HG02798 (cell line): ENCODE results near the gene PDE6B.
"Not testable (repeated sequence)": the region's sequence is repeated elsewhere in the genome, so short reads cannot be mapped to it uniquely, and the experiment has no call there.

ENCODE experiments used
- ATAC-seq: cut with Tn5 transposase; IDR thresholded peaks from one replicate; pipeline ENCODE4 v1.9.1; 2021; ENCODE audit warnings: mild to moderate bottlenecking; ENCODE audit not compliant: unreplicated experiment, poor library complexity

The PDE6B gene

DNA sequence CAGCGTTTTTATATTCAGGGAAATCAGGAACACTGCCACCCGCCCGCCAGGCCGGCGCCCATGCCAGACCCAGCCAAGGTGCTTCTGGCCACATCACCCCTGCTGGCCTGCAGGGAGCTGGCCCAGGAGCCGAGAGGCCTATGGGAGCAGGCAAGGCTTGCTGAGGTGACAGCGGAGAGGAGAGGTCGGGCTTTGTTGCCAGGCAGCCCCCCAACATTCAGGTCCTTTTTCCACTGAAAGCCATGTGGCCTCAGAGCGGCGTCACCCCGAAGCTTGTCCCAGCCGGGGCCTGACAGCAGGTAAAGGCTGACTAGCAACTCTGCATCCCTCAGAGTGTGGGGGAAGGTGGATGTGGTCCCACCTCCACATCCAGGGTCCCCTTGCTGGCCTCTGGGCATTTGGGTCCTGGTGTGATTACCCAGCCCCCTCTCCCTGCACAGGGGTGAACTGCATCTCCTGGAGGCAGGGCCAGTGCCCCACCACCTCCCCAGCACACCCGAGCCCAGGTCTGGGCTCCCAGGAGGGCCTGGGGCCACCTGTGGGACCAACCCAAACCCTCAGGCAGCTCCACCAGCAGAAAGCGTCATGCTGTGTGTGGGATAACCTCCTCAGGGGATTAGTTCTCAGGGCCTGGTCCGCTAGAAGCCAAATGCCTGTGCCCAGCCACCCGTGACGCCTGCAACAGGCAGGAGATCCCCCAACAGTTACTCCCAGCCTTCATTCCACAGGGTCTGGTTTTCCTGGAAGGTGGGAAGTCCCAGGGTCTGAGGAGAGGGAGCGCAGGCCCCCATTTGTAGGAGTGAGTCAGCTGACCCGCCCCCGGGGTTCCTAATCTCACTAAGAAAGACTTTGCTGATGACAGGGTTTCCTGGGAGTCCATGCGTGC is at the start of gene PDE6B:
PDE6B (plus strand) TSS at position 869 of the 886 bp plus-strand sequence. CDS start 54 bp downstream, outside the sequence.
- ATAC-seq, result no peak

DNA sequence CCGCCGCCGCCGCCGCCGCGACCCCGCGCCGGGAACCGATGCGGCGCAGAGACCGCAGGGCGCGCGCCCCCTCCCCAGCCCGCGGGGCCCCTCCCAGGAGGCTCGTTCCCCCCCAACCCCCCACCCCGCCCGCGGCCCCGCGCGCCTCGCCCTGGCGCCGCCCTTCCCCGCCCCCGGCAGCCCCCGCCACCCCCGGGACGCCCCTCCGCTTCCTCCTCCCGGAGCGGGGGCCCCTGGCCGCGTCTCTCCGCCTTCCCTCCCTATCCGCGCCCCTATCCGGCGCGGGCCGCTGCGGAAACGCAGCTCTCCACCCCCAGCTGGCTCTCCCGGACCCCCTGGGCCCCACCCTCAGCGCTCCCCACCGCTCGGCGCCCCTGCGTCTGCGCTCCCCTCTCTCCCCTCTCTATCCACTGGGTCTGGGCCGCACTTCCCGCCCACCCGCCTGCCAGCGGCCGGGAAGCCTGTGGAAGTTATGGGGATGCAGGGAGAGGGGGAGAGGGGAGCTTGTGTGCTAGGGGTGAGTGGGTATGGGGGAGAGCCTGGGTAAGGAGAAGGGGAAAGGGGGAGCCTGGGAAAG is 49.0 kb upstream of the PDE6B start, which contains the start of gene TMEM271:
TMEM271 (minus strand) TSS at position 51 of the 577 bp plus-strand sequence. CDS start 233 bp downstream, outside the sequence.
- no peak for ATAC-seq

DNA sequence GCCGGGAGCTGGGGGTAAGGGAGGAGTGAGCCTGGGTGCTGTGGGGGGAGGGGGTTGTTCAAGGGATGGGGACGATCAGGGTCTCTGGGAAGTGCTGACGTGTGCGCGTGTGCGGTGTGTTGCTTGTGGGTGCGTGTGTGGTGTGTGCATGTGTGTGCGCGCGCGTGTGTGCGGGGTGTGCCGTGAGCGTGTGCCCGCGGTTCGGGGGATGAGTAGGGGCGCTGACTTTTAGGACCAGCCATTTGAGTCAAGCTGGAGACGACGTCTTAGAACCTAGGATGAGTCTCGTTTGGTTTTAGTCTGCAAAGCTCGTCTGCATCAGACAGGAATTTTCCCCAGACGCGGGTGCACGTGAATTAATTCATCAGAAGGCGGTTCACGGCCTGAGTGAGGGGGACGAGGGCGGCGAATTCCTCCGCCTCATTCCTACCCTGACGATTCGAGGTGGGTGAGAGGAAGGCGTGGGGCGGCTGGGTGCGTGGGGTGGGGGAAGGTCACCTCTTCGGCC is 48.3 kb upstream of the PDE6B start:
- ATAC-seq, result no peak

DNA sequence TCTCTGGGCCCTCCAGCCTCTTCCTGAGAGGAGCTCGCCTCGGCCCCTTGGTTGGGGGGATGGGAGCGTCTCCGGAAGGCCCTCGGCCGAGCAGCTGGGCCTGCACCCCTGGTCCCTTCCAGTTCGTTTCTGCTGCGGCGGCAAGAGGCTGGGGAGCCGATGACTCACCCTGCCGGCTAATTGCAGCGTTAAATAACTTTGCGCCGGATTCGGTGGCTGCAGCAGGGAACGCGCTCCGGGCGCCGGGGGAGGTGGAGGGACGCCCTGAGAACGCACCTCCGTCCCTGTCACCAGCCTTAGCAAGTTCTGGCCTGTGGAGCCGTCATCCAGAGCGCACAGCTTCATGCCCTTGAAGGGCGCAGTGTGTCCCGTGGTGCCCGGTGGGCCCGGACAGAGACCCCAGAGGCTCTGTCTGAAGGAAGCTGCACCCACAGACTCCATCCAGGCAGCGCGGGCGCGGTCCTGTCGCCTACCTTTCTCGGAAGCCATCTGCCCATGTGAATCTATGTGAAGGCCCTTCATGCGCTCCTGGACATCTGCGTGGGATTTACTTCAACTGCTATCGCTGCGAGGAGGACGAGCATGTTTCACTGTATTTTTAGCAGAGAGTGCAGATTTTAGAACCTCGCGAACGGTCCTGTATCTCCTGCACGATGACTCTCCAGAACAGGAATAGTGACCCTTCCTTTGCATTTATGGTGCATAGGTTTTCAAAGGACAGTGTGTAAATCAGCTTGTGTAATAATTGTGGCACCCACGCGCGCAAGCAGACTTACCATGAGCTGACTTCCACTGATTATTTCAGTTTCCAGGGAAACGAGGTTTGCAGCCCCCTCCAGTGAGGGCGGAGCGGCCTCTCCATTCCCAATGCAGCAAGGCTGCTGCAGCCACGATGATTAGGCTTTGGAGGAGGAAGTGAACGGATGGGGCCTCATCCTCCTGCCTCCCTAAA is 47.6 kb upstream of the PDE6B start:
- ATAC-seq, result no peak

DNA sequence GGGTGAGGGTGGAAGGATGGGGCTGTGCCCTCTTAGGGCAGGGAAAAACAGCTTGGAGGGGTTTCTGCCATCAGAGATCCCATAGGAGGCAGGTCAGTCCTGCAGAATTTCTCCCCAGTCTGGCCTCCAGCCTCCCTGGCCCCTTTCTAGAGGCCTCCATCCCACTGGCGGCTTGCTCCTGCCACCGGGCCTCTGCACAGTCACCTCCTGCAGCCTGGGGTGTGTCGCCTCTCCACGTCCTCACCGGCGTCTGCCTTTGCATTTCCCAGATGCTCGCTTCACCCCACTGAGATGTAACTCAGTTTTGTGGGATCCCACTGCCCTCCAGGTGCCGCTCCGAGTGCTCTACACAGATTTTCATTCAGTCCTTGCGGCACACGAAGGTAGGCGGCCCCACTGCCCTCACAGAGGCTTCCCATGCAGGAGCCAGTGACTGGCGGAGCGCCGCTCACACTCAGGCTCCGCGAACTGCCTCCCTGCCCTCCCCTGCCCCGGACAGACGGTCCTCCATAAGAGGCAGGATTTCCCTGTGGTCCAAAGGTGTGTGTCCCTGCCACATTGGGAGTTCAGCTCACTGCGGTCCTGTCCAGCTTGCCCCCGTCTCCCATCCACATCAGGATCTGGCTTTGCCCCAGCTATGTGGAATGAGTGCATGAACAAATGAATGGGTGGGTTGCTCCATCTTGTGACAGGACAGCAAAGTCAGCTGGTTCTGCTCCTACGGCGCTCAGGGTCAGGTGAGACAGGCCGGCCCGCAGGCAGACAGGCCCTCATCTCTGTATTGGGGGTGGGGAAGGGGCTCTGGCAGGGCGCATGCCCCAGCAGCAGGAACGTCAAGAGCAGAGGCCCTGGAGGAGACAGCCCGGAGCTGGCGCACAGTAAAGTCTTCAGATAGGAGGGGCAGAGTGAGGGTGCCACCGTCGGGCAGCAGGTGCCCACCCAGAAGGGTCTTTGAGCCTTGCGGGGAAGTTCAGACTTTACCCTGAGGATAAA is 46.6 kb upstream of the PDE6B start:
- no peak for ATAC-seq

DNA sequence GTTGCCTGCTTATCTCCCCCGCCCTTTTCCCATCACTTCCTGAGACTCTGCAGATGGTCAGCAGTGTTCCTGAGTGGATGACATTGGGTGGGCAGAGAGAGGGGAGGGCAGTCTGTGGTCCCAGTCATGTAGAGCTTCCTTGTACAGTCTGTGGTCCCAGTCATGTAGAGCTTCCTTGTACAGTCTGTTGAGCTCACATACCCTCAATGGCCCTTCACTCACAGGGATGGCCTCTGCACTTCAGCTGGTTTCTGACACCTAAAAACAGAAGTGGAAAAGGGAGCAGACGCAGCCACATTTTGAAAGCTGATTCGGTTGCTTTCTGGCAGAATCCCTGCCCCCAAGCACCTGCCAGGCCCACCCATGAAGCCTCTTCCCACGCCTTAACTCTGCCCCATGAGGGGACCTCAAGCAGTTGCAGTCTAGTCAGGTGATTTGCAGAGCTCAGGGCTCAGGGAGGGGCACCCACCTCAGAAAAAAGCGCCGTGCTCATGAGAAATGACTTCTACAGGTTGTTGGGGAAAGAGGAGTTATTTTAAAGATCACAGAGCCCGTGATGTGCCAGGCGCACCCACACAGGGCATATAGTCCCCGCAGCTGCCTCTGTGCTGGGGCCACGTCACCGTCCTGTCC is 45.7 kb upstream of the PDE6B start:
- ATAC-seq, result no peak

DNA sequence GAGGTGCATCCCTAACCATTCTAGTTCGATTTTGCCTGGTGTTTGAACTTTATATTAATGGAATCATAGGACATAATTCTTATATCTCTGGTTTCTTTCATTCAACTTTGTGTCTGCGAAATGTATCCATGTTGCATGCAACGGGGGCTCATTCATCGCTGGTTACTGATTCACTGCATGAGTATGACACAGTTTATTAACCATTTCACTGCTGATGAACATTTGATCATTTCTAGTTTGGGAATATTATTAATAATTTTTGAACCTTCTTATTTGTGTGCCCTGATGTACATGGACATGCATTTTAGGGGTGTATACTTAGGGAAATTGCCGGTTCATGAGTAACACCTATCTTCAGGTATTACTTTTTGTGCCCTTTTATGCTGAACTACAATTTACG is 44.2 kb upstream of the PDE6B start:
- ATAC-seq, result no peak

DNA sequence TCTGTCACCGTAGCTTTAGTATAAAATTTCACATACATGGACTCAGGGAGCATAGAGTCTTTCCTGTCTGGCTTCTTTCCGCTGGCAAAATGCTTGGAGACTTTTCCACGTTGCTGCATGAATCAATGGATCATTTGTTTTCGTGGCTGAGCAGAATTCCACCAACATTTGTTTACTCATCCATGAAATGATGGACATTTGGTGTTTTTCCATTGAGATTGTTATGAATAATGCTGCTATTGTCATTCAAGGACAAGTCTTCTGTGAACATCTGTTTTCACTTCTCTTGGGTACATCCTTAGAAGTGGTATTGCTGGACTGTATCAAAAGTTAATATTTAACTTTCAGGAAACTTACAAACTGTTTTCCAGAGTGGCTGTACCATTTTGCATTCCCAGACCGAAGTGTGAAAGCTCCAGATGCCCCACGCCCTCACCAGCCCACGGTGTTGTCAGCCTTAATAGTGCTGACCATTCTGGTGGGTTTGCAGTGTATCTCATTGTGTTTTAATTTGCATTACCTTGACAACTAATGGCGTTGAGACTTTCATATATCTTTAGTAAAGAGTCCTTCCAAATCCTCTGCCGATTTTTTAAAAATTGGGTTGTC is 43.5 kb upstream of the PDE6B start:
- ATAC-seq, result no peak

DNA sequence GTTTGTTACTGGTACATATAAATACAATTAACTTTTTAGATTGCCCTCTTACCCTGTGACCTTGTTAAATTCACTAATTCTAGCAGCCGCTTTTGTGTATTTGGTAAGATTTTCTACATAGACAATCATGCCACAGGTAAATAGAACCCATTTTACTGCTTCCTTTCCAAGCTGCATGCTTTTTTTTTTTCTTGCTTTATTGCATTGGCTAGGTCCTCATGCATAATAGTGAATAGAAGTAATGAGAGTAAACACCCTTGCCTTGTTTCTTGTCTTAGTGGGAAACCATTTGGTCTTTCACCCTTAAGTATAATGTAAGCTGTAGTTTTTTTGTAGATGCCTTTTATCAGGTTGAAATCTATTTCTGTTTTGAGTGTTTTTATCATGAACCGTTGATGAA is 41.6 kb upstream of the PDE6B start:
- ATAC-seq, result no peak

DNA sequence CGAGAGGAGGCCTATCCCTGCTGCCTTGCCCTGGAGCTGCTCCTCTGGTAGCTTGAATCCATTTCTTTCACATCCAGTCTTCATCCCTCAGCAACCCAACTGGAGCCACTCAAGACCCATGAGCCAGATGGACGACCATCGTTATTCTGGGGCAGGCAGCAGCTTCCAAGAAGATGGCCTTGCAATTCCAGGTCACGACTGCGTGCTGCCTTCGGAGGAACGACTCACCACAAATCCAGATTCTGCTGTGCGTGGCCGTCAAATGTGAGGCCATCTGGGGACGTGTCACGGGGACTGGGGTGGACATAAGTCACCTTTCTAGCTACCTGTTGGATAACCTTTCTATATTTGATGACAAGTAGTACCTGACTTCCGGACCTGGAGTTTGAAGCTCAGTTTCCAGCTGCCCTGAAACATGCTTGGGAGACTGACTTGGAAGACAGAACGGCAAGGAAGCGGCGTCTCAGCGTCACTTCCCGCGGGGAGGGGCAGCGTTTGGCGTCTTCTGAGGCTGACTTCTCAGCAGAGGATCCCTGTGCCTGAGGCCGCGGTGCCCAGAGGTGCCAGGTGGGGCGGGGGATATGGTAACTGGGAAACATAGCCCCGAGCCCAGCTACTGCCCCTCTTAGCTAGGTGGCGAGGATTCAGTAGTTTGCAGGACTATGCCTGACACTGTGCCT is 37.6 kb upstream of the PDE6B start:
- ATAC-seq, result no peak

DNA sequence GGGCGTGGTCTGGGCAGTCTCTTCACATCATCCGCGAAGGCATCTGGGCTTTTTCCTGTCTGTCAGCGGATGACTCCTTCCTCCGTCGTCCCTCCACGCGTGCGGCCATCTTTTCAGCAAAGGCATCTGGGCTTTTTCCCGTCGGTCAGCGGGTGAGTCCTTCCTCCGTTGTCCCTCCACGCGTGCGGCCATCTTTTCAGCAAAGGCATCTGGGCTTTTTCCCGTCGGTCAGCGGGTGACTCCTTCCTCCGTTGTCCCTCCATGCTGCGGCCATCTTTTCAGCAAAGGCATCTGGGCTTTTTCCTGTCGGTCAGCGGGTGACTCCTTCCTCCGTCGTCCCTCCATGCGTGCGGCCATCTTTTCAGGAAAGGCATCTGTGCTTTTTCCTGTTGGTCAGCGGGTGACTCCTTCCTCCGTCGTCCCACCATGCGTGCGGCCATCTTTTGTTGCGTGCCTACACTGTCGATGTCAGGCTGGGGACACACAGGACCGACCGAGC is 37.0 kb upstream of the PDE6B start:
- ATAC-seq, result no peak

DNA sequence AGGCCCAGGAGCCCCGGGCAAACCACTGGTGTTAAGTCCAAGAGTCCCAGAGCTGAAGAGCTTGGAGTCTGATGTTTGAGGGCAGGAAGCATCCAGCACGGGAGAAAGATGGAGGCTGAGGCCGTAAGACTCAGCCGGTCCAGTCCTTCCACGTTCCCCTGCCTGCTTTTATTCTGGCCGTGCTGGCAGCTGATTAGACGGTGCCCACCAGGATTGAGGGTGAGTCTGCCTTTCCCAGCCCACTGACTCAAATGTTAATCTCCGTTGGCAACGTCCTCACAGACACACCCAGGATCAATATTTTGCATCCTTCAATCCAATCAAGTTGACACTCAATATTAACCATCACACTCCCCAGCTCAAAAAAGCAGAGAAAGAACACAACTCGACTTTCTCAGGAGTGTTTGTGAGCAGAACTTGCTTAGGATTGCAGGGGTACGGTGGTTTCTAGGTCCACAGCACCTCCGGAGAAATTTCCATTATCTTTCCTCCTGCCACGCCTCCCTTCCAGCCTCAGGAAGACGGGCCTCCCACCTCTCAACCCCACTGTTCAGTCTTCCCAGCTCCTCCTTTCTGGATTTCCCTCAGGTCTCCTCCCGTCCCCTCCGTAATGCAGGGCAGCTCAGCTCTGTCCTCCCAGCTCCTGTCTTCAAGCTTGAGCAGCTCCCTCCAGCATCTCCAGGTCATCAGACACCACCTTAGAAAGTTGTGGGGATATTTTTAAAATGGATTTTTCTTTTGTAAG is 36.0 kb upstream of the PDE6B start:
- no peak for ATAC-seq

DNA sequence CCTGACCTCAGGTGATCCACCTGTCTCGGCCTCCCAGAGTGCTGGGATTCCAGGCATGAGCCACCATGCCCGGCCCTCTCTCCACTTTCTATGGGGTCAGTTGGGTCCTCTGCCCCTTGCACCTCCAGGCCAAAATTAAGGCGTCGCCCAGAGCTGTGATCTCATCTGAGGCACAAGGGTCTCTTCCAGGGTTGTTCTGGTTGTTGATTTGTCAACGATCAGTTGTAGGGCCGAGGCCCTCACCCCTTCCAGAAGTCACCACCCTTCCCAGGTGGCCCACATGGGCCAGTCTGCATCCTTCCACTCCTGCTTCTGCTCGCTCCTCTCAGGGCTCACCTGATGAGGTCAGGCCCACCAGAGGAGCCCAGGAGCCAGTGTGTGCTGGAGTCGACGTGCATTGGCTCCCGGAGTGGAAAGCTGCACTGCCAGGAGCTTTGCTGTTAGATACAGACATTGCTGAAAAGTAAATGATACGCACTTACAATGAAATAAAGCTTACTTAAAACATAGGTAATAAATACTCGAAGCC is 35.0 kb upstream of the PDE6B start:
- no peak for ATAC-seq

DNA sequence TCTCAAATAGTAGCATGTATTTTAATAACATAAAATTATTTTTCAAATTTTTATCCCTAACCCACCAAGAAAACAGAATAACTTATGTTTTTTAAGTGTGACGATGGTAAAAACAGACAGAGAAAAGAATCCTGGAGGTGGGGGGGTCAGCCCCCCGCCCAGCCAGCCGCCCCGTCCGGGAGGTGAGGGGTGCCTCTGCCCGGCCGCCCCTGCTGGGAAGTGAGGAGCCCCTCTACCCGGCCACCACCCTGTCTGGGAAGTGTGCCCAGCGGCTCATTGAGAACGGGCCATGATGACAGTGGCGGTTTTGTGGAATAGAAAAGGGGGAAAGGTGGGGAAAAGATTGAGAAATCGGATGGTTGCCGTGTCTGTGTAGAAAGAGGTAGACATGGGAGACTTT is 33.2 kb upstream of the PDE6B start:
- not testable (repeated sequence) for ATAC-seq

DNA sequence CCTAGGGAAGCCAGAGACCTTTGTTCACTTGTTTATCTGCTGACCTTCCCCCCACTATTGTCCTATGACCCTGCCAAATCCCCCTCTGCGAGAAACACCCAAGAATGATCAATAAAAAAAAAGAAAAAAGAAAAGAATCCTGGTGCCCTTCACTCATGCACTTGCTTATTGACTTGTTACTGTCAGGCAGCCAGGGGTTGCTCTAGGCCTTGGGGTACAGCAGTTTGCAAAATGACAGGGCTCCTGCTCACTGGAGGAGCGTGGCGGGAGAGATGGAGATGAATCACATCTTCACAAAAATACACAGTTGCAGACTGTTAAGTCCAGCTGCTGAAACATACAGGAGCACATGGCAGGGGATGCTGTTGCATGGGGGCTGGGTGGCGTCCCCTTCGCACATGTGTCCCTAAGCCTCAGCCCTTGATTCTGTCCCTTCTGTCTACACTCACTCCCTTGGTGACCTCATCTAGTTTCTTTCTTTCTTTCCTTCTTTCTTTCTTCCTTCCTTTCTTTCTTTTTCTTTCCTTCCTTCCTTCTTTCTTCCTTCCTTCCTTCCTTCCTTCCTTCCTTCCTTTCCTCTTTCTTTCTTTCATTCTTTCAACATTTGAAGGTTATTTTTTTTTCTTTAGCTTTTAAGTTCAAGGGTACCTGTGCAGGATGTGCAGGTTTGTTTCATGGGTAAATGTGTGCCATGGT is 32.4 kb upstream of the PDE6B start:
- no peak for ATAC-seq

DNA sequence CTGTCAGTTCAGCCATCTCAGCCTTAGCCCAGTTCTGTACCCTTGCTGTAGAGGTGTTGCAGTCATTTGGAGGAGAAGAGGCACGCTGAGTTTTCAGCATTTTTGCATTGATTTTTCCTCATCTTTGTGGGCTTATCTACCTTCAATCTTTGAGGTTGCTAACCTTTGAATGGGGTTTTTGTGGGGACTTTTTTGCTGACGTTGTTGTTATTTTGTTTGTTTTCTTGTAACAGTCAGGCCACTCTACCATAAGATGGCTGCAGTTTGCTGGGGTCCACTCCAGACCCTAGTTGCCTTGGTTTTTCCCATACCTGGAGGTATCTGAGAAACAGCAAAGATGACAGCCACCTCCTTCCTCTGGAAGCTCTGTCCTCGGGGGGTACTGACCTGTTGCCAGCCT is 26.4 kb upstream of the PDE6B start:
- ATAC-seq, result no peak
